NCI-H345 treated with DMSO at 0.1 percent for 48 hours (cell line): ENCODE measurements around the gene EBLN2.
"Not testable (repeated sequence)": the region's sequence is repeated elsewhere in the genome, so short reads cannot be mapped to it uniquely, and the experiment has no call there.

Source experiments
- DNase-seq: peaks from one replicate; lab custom pipeline; 2025; ENCODE audit not compliant: unreplicated experiment; lab: John Stamatoyannopoulos, UW

The EBLN2 gene

DNA sequence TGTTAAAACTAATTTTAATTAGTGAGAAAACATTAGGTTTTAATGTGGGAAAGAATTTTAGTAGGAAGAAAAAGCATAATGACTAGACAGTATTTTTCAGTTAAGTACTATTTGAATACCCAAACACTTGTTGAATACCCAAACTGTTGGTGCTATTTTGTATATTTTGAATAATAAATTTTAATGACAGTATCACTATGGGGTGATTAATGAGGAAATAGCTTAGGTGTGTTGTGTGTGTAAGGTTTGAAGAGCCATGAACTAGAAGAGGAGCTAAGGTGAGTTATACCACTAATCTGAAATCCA lies 4.7 kb upstream of the EBLN2 start:
- DNase-seq: no peak

DNA sequence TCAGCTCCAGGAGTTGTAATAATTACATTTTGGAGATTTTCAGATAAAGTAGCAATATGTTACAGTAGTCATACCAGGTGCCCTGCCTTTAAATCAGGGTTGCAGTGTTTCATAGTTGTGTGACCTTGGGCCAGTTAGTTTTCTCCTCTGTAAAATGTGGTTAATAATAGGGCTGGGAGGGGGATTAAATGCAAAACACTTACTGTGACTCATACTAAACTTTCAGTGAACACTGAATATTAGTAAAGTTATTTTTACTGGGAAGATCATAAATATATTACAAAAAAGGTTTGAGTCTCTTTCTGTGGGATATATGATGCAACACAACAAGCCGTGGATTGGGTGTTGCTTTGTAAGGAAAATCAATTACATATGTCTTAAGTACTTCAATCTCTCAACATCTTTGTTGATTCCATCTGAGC lies 1.1 kb upstream of the EBLN2 start:
- DNase-seq: no peak

DNA sequence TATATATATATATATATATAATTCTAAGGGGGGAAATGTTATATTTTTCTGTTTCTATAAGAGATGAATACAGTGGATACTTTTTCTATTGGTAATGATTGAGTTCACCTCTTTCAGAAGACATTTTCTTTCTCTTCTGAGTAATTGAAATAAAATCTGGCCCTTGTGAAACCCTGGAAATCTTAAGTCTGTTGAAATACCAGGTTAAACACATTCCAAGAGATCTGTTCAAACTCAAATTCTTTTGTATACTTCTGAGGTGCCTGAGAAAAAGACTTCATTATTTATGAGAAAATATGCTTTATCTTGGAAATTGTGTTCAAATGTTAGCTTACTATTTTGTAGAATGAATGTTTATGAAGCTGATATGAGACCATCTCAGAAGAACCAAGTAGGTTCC lies 4.8 kb downstream of the EBLN2 start:
- DNase-seq: not testable (repeated sequence)

DNA sequence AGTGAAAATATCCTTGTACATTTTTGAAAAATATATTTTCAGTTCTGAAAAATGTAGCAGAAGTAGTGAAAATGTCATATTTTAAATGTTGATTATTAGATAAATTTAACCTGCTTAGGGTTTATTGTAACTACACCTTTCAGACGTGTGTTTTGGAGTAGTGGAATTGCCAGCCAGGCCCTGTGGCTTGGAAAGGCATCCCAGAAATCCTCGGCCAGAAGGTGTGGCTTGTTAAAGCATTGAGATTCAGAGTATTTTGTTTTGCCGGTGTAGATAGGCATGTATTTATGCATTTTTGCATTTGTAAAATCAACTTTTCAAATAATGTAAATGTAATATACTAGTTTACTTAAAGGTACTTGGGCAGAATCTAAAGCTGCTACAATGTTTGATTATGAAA lies 7.0 kb downstream of the EBLN2 start:
- DNase-seq: no peak

DNA sequence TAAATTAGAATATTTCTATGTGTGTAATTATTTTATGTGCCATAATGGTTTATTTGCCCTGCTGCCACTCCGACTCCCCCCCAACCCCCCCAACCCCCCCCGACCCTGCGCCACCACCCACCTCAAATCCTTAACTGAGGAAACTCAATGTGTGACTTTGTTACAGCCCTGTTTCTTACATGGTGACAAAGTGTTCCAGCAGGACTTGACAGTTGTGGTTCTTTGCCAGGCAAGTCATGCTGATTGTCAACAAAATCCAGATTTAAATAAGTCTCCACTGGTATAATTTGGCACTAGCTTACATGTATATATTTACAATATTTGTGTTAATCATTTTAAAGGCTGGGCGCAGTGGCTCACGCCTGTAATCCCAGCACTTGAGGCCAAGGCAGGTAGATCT lies 7.7 kb downstream of the EBLN2 start:
- no peak for DNase-seq

DNA sequence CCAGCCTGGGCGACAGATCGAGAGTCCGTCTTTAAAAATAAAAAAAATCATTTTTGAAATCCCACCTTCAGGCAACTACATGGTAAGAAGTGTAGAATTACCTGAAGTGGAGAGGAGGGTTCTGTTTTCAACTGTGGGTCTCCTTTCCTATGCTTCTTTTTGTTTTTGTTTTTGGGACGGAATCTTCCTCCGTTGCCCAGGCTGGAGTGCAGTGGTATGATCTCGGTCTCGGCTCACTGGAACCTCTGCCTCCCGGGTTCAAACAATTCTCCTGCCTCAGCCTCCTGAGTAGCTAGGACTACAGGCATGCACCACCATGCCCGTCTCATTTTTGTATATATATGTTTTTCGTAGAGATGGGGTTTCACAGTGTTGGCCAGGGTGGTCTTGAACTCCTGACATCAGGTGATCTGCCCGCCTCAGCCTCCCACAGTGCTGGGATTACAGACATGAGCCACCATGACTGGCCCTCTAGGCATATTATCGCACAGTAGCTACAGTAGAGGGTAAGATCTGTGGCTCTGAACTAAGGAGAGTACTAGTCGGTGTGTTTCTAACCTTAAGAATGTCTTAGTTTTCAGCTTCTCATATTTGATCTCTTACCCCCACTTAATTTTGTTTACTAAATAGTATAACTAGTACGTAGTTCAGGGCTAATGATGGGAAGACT lies 8.5 kb downstream of the EBLN2 start:
- no peak for DNase-seq

DNA sequence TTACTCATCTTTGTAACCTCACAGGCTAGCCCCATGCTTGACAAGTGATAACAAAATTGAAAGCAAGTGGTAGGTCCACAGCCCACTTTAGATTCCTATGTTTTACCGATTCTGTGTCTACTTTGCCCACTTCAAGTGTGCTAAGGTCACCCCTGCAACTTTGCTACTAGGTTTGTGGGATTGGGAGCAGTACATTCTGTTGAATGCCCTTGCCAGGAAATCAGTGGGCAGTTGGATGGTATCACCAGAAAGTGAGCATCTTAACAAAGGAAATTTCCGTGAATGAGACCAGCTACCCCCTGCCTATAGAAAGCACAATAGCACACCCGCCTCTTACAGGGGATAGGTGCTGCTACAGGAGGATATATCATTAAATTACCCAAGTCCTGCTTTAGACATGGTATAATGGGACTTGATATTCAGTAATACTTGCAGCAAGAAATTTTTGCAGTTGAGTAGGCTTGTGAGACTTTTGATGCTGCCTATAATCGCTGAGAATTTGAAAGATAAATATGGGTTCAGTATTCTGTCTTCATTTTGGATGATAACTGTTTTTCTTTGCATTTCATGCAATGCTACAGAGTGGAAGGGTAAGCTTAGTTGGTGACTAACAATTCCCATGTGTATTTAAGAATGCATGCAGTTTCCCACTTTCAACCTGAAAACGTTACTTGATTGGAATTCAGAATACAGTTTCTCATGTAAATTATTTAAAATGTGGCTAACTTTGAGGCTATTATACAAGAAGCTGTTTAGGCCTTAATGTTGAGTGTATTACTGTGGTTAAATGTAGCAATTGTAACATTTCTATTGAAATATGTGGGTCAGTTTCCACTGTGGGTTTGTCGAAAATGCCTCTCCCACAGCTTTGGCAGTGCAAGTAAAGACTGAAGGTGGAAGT lies 9.5 kb downstream of the EBLN2 start:
- no peak for DNase-seq

DNA sequence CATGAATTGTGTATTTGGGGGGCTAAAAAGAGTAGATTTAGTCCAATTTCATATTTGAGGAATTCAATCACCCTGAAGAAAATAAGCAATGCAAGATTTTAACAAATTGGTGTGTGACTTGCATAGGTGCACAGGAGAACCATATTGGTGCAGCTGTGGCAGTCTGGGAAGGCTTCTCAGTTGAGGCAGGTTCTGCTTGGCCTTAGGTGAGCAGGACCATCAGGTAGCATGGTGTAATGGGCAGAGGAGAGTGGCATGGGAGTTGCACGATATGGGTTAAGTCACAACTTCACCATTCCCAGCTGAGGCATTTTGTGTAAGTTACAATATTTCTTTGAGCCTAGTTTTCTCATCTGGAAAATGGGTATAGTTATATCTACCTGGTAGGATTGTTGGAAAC lies 10.5 kb downstream of the EBLN2 start:
- no peak for DNase-seq

DNA sequence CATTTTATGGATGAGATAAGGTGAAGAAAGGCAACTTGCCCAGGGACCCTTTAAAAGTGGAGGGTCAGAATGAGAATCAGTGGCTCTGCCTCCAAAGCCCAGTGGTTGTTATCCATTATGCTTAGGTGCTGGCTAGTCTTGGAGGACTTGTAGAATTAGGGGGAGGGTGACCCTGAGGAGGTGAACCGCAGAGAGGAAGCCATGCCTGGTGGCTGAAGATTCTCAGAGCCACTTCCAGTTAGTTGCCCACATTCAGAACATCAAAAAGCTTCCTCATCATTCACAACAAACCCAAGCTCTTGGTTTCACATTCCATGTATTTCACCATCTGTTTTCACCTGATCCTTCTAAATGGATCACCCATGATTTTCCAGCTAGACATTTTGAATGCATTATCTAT lies 11.2 kb downstream of the EBLN2 start:
- no peak for DNase-seq

DNA sequence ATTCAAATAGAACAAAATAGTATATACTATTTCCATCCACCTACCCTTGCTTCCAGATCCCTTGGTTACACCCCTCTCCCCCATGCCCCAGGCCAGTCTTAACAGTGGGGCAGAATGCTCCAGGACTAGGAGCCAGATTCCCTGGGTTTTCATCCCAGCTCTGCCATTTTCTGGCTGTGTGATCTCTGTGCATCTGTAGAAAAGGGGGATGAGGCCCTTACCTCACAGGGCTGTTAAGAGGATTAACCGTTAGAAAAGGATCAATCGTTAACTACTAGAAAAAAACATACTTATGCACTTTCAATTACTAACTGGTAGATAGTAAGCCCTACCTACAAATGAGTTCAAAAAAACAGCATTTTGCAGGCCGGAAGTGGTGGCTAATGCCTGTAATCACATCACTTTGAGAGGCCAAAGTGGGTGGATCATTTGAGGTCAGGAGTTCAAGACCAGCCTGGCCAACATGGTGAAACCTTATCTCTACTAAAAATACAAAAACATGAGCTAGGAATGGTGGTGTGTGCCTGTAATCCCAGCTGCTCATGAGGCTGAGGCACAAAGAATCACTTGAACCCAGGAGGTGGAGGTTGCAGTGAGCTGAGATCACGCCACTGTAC lies 11.7 kb downstream of the EBLN2 start:
- no peak for DNase-seq

DNA sequence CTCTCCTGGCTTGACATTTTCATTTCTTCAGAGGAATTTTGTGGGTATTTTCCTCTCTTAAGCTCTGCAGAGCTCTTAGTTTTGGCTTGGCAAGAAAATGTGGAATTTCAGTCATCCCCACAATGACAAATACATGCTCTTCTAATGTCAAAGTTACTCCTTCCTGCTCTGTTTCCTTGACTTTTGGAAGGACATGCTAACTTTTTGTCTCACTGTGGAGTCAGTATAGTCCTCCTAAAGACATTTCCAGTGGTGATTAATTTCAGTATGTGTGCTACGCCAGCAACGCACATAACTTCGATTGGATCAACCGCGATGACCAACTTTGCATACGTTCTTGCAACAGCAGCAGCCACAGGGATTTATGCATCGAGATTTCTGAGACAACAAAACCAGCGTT lies 13.3 kb downstream of the EBLN2 start:
- no peak for DNase-seq

DNA sequence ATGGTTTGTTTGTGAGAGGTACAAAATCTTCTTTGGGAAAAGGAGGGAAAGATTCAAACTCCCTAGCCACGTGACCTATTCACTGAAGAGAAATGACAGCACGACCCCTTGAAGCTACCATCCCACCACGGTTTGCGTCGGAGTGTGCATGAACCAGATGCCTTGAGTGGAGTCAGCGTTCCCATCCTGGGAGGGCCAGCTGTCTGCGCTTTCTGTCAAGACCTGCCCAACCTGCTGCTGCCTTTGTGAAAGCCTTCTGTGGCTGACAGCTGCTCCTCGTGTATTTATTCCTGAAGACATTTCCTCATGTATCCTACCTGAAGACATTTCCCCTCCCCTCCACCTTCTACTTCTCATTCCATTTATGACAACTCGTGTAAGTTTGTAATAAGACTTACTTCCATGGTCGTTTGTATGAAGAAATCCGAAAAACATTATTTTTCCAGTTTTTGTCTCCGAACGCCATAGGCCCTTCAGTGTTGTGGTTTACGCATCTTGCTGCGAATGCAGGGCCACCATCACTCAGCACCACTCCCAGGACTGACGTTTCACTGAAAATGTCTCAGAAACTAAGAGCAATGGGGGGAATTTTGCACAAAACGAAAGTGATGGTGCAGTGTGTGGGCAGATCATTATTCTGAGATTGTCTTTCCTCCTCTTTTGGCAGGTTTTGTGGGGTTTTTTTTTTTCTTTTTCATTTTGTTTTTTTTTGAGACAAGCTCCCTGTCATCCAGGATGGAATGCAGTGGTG lies 18.9 kb downstream of the EBLN2 start:
- no peak for DNase-seq

DNA sequence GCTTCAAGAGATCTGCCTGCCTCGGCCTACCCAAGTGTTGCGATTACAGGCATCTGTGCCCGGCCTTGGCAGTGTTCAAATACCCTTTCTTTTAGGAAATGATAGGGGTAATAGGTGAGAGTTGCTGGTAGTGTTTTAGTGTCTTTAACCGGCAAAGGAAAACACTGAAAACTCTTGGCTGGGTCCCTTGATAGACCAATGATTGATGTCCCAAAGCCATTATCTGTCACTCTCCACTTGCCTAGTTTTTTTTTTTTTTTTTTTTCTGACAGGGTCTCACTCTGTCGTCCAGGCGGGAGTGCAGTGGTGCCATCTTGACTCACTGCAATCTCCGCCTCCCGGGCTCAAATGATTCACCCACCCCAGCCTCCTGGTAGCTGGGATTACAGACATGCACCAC lies 19.7 kb downstream of the EBLN2 start:
- no peak for DNase-seq

DNA sequence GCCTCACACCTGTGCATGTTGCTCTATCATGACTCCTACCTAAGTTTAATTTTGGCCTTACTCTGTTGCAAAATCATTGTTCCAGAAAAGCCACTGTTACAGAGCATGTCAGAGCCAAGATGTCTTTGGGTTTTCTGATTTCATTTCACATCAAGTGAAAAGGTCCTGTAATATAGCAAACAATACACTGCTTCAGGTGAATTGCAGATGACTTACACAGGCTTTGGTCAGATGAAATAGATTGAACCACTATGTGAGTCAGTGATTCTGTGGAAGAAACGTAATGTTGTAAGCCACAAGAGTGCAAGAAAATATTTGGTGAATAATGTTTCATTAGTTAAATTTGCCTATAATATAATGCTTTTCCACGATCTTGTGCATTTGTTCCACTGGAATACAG lies 22.7 kb downstream of the EBLN2 start:
- DNase-seq: no peak

DNA sequence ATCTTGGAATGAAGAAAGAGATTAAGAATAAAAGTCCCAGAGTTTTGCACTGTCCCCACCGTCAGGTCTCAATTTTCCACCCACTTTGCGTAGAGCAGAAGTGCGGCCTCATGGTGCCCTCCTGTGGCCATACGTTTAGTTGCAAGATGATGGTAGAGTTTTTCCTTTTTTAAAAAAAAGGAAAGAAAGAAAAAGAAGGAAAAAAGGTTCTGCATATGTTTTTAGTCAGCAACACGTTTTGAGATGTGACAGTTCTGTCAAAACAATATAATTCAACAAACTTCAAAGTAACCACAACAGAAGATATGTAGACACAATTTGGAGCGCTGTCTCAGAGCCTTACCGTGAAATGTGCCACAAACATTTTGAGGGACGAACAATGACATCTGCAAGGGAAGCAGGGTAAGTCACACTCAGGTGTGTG lies 24.6 kb downstream of the EBLN2 start:
- peak; percentile 0 for DNase-seq

DNA sequence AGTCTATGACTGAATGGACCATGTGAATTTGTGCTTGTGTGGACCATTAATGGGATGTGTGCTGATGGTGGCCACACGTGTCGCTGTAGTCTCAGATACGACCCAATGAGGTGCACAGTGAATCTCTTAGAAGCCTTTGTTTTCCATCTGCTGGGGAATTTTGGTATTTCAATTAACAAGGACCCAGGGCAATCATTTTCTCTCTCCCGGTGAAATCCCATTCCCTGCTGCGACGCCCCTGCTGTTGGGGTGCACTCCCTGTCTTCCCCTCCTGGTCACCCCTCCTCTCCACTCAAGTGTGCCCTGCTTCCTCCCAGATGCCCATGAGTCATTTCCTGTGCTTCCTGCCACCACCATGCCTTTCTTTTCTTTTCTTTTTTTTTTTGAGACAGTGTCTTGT lies 32.7 kb downstream of the EBLN2 start:
- DNase-seq: no peak

DNA sequence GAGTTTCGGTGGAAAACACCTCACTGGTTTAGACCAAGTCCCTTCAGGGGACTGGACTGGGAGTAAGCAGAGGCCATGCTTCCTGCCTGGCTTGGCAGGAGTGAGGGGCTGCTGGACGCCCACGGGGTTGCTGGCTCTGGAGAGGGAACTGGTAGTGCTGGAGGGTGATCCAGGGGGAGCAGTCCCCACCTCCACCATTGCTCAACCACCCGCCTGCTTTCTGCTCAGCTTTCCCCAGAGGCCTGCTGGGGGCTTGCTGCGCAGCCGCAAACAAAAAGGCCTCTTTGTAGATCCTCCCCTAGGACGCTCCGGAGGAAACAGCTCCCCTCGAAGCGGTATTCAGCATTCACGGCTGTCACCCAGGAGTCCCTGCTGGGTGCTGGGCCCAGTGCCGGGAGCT lies 33.5 kb downstream of the EBLN2 start:
- DNase-seq: peak; percentile 10

DNA sequence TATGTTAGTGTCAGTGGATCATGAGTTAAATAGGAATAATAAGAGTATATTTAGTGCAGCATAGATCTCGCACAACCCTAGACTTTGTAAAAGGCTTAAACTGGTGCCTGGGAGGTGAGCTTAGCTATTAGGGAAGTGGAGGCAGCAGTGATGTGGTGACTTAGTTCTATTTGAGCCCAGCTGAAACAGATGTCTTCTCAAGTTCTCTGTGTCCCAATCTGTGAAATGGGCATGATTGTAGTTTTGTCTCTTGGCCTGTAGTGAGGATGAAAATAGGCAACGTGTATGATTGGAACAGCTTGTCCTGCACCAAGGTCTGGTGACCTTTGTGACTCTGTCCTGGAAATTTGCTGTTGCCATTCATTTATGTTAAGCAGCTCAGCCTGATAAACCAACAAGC lies 34.7 kb downstream of the EBLN2 start:
- no peak for DNase-seq

DNA sequence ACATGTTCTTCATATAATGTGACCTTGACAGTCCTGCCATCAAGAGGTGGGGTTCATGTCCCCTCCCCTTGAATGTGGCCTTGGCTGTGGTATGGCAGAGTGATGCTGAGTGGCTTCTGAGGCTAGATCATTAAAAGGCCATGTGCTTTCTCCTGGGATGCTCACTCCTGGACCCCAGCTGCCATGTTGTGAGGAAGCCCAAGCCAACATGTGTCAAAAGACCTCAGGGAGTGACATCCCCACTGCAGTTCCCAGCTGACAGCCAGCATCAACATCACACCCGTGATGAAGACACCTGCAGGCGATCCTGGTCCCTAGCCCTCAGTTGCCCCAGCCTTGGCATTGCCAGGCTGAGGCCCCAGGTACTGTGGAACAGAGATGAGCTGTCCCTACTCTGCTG lies 36.6 kb downstream of the EBLN2 start:
- DNase-seq: no peak

DNA sequence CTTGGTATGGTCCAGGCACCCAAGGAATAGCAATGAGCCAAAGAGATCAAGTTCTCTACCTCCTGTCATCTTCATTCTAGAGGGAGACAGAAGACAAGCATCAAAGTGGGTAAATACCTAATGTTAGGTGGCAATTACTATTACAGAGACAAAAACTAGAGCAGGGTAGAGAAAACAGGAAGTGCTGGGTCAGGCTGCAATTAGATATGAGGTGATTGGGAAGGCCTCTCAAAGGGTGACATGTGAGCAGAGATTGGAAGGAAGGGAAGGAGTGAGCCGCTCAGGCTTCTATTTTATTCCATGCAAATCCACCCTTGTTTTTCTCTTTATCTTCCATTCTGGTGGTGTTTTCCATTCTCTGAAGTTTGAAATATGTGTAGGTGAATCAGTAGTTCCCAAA lies 37.4 kb downstream of the EBLN2 start:
- DNase-seq: no peak

DNA sequence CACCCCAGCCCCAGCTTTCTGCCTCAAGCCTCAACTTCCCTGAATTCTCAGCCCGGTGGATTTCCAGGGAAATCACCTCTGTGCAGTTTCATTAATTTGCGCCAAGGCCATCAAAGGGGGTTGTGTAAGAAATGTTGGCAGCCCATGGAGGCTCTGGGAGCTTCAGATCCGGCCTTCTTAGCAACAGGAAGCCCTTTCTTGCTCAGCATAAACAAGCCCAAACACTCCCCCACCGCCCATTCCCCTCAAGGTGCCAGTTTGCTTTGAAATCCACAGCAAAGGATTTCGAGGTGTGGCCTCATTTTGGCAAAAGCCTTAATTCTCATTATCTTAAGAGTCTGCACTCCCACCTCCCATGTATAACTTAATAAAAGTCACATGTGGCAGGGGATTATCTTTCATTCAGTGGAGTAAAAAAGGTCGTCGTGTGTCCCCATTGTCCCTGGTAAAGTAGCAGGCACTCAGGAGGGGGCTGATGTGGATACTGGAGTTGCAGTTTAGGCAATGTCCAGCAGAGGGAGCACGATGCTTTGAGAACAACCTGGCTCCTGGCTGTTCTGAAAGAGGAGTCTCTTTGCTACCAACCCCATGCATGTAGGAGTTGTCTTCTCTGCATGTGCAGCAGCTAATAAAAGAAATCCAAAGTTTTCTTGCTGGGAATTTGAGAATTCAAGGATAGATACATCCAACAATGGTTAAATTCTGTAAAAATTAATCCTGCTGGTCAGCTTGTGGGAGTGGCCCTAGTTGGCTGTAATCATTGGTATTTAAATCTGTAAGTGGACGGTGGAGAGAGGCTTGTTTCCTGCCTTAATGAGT lies 39.5 kb downstream of the EBLN2 start:
- peak; percentile 52 for DNase-seq
